ENCODE measurements around the gene NEMF. TPM values are rescaled to one million over a fixed set of nuclear protein-coding genes. Genes with fewer than 3 reads are reported as not detected.
A peak's percentile ranks its signal among the peaks of the same experiment; 100 is the strongest.

NEMF gene
- polyA plus RNA-seq, 1 experiment: 12.6 TPM

- Histone ChIP-seq H3K4me3 (ENCODE audit: low read depth, low read length) (peak within 1 kb of the TSS; percentile 68), H3K27me3 (ENCODE audit: control insufficient read depth, insufficient read depth, low read length) (no peaks in the 10 kb centered on the region), H3K36me3 (ENCODE audit: control insufficient read depth, insufficient read depth, low read length) (no peaks in the 10 kb centered on the region)
- no peak for TF ChIP-seq CTCF (IDR thresholded peaks at IDR 0.05; ENCODE audit: insufficient read depth, low read depth, low read length)
- ChIA-PET POLR2A (interaction anchor here (0.6 to 0.8 kb wide), 8 partner anchors 25 to 320 kb away, joined by 3 to 5 read pairs (median 3); partner anchors contain the start of genes KLHDC1 and NEMF), CTCF (interaction anchor here (0.7 to 3.1 kb wide), 9 partner anchors 13 to 1072 kb away, joined by 3 to 11 read pairs (median 4); partner anchors contain the start of genes DNAAF2 and NEMF)
- peak; percentile 27 for DNase-seq (ENCODE audit: low read depth)
Observed at GRCh38 chr14:49767571-49768300, 84.9 kb downstream of the NEMF start, which contains the start of gene KLHDC2. TSS of gene KLHDC2 (plus strand) at chr14:49768153. CDS start at chr14:49768469, 316 bp downstream.

- H3K4me3 ChIP-seq (ENCODE audit: low read depth, low read length): peak overlapping the region; percentile 68
- H3K36me3 ChIP-seq (ENCODE audit: control insufficient read depth, insufficient read depth, low read length): no peaks in the 10 kb centered on the region
- CTCF ChIA-PET: interaction anchor here (0.8 to 3.1 kb wide), 7 partner anchors 13 to 1073 kb away, joined by 3 to 11 read pairs (median 3); partner anchors contain the start of gene DNAAF2
- no peak for DNase-seq (ENCODE audit: low read depth)
- no peak for TF ChIP-seq CTCF (IDR thresholded peaks at IDR 0.05; ENCODE audit: insufficient read depth, low read depth, low read length)
- POLR2A ChIA-PET: interaction anchor here (0.6 to 0.8 kb wide), 5 partner anchors 24 to 321 kb away, joined by 3 to 5 read pairs (median 3); partner anchors contain the start of genes KLHDC1 and NEMF
- no peaks in the 10 kb centered on the region for H3K27me3 ChIP-seq (ENCODE audit: control insufficient read depth, insufficient read depth, low read length)
Observed at GRCh38 chr14:49767270-49767570, 85.4 kb downstream of the NEMF start.

- H3K4me3 ChIP-seq (ENCODE audit: low read depth, low read length): peak overlapping the region; percentile 68
- no peak for TF ChIP-seq CTCF (IDR thresholded peaks at IDR 0.05; ENCODE audit: insufficient read depth, low read depth, low read length)
- ChIA-PET CTCF (interaction anchor here (0.8 to 3.1 kb wide), 4 partner anchors 17 to 1073 kb away, joined by 3 to 11 read pairs (median 4); partner anchors contain the start of gene DNAAF2), POLR2A (interaction anchor here (0.6 to 0.8 kb wide), 4 partner anchors 24 to 321 kb away, joined by 3 to 5 read pairs (median 4); partner anchors contain the start of genes KLHDC1 and NEMF)
- DNase-seq (ENCODE audit: low read depth): no peak
- H3K27me3 ChIP-seq (ENCODE audit: control insufficient read depth, insufficient read depth, low read length): no peaks in the 10 kb centered on the region
- H3K36me3 ChIP-seq (ENCODE audit: control insufficient read depth, insufficient read depth, low read length): no peaks in the 10 kb centered on the region
Observed at GRCh38 chr14:49766839-49767238, 85.7 kb downstream of the NEMF start.

- H3K4me3 ChIP-seq (ENCODE audit: low read depth, low read length): no peak overlapping the region
- POLR2A ChIA-PET: no interaction called here
- no peak for TF ChIP-seq CTCF (IDR thresholded peaks at IDR 0.05; ENCODE audit: insufficient read depth, low read depth, low read length)
- no peaks in the 10 kb centered on the region for H3K27me3 ChIP-seq (ENCODE audit: control insufficient read depth, insufficient read depth, low read length)
- H3K36me3 ChIP-seq (ENCODE audit: control insufficient read depth, insufficient read depth, low read length): no peaks in the 10 kb centered on the region
- CTCF ChIA-PET: no interaction called here
- DNase-seq (ENCODE audit: low read depth): no peak
Observed at GRCh38 chr14:49761839-49762551, 90.6 kb downstream of the NEMF start.

- H3K4me3 ChIP-seq (ENCODE audit: low read depth, low read length): no peak overlapping the region
- ChIA-PET CTCF (no interaction called here), POLR2A (no interaction called here)
- no peak for DNase-seq (ENCODE audit: low read depth)
- no peak for TF ChIP-seq CTCF (IDR thresholded peaks at IDR 0.05; ENCODE audit: insufficient read depth, low read depth, low read length)
- no peaks in the 10 kb centered on the region for H3K36me3 ChIP-seq (ENCODE audit: control insufficient read depth, insufficient read depth, low read length)
- no peaks in the 10 kb centered on the region for H3K27me3 ChIP-seq (ENCODE audit: control insufficient read depth, insufficient read depth, low read length)
Observed at GRCh38 chr14:49755378-49755777, 97.2 kb downstream of the NEMF start.

Data from BJ (cell line).